NCI-H2171 treated with DMSO at 0.1 percent for 48 hours (cell line): ENCODE measurements around the gene DNAJC25.
"Not testable (repeated sequence)": the region's sequence is repeated elsewhere in the genome, so short reads cannot be mapped to it uniquely, and the experiment has no call there.

Experiments used
- DNase-seq: peaks from one replicate; lab custom pipeline; 2025; lab: John Stamatoyannopoulos, UW

DNAJC25 gene

DNA sequence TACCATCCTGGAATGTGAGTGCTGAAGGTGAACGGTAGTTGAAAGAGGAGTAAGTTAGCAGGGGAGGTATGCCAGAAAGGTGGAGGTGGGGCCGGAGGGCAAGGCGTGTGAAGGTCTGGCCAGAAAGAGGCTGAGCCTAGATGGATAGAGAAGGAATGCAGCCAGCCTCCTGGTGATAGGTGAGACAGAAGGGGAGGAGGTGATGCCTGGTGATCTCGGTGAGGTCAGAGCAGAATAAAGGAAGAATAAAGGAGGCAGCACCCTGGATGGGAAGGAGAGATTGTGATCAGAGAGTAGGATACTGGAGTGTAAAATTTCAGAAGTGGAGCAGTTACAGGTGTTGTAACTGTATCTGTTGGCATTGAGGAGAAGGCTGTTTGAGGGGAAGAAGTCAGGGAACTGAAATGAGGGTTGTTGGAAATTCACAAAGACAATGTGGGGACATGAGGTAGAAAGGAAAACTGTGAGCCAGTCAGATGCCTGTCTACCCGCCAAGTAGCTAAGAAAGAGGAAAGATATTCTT, 32.2 kb downstream of the DNAJC25 start:
- no peak for DNase-seq

DNA sequence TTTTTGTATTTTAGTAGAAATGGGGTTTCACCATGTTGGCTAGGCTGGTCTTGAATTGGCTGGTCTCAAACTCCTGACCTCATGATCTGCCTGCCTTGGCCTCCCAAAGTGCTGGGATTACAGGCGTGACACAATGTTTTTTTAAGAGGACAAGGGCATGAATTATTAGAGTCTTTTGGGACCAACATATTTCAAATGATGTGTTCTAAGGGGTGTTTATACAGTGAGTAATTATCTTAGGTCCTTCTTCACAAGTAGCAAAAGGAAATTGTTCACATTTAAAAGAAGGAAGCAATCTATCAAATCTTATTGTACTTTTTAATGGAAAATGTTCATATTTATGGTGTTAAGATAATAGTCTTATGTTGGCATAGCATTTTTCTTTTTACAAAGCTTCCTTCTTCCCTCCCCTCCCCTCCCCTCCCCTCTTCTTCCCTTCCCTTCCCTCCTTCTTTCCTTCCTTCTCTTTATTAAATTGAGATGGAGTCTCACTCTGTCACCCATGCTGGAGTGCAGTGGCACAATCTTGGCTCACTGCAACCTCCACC, 37.0 kb downstream of the DNAJC25 start:
- DNase-seq = no peak

GRCh38 chr9:111668601-111669000, 37.5 kb downstream of the DNAJC25 start:
- DNase-seq = not testable (repeated sequence)

- DNase-seq = no peak
Observed at GRCh38 chr9:111674319-111674718, 43.2 kb downstream of the DNAJC25 start.

- no peak for DNase-seq
Observed at GRCh38 chr9:111676116-111676515, 45.0 kb downstream of the DNAJC25 start.

- DNase-seq = no peak
Observed at GRCh38 chr9:111678293-111678692, 47.2 kb downstream of the DNAJC25 start.

DNA sequence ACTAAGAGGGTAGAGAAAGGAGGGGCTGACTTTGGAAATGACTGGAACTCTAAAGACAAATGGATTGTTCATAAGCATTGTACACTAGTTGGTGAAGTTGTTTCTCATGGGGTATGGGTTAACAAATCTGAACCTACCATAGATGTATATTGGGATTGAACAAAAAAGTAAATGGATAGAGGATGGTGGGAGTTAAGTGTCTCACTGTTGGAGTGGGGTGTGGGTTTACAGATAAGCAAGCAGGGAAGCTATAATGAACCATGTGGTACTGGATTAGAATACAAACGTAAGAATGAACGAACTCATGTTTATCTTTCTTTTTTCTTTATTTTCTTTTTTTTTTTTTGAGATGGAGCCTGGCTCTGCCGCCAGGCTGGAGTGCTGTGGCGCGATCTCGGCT, 48.1 kb downstream of the DNAJC25 start:
- DNase-seq = no peak

DNA sequence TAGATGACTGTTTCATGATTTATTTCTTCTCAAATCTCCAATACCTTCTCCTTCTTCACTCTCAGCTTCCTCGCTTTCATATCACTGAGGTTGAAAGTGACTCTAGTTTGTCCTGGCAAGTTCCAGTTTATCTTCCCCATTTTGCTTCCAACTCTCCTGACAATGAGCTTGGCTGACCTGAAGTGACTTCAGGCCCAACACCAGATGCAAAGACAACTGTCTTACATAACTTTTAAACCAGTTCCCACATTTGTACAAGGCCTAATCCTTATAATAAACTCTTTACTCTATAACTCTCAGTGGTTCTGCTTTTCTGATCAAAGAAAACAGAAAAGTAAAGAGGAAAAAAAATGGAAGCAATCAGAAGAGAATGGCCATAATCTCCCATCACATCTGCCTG, 52.3 kb downstream of the DNAJC25 start:
- DNase-seq = no peak

DNA sequence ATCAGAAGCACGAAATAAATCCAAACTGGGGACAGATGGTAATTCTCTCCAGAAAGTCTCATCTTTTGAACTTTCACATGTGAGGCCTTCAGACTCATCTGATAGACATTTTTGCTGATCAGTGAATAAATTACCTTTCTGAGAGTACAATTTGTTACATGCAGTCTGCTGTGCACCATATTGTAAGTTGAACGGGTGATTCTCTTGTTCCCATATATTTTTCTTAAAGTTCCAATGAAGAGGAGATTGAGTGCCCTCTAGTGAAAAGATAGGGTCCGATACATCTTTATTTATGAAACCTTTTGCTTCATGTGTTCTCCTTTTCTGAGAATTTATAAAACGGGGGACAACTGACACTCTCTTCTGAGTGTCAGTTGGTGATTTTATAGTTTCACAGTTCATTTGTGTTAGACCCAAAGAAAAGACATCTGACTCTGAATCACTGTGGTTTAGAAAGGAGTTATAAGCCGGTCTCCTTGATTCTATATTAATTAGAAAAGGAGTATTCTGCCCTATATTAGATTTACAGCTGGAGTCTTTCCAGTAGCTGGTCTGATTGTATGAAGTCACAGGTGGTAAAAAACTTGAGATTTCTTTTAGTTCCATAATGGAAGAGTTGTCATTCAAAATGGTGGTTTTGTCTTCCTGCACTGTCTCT, 60.7 kb downstream of the DNAJC25 start:
- DNase-seq = peak; percentile 37

GRCh38 chr9:111696796-111697195, 65.7 kb downstream of the DNAJC25 start:
- DNase-seq = no peak

DNA sequence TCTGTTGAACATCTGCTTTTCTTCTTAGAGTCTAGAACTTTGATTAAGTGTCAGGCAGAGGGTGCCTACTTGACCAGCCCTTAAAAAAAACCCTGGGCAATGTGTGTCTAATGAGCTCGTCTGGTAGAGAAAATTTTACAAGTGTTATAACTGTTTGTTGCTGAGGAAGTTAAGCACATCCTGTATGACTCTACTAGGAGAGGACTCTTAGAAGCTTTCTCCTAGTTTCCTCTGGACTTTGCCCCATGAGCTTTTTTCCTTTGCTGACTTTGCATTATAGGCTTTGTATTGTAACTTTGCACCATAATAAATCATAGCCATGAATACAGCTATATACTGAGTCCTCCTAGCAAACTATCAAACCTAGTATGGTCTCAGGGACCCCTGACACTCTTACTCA, 69.6 kb downstream of the DNAJC25 start:
- DNase-seq = no peak
